Muscle layer of colon (tissue), 2 donors: ENCODE results near the gene ITGA8.
"Not testable (repeated sequence)": the region's sequence is repeated elsewhere in the genome, so short reads cannot be mapped to it uniquely, and the experiment has no call there.

Experiments used
- H3K27ac ChIP-seq: one replicate; pipeline ENCODE4 v1.7.0; 2013; ENCODE audit warnings: low read depth, mild to moderate bottlenecking, low read length, moderate library complexity
- H3K27me3 ChIP-seq, 2 donors: one replicate each; pipeline ENCODE4 v1.7.0; 2013; ENCODE audit warnings: low read length in 2 of 2, mild to moderate bottlenecking in 2 of 2; ENCODE audit not compliant: insufficient read depth in 2 of 2, control insufficient read depth in 1 of 2
- H3K36me3 ChIP-seq: one replicate; pipeline ENCODE4 v1.7.0; 2013; ENCODE audit warnings: mild to moderate bottlenecking, low read length; ENCODE audit not compliant: insufficient read depth
- H3K4me1 ChIP-seq: one replicate; pipeline ENCODE4 v1.7.0; 2013; ENCODE audit warnings: mild to moderate bottlenecking, low read length; ENCODE audit not compliant: insufficient read depth
- H3K4me3 ChIP-seq, 2 donors: one replicate each; pipeline ENCODE4 v1.7.0; 2013; ENCODE audit warnings: low read length in 2 of 2, low read depth in 1 of 2, mild to moderate bottlenecking in 1 of 2, moderate library complexity in 1 of 2
- H3K9ac ChIP-seq: one replicate; pipeline ENCODE4 v1.7.0; 2013; ENCODE audit warnings: low read length
- H3K9me3 ChIP-seq: one replicate; pipeline ENCODE4 v1.7.0; 2013; ENCODE audit warnings: mild to moderate bottlenecking, low read length
- donor health status: abdominal sarcoma.
- donor health status: Adenocarcinoma of cecum.

ITGA8 gene

DNA sequence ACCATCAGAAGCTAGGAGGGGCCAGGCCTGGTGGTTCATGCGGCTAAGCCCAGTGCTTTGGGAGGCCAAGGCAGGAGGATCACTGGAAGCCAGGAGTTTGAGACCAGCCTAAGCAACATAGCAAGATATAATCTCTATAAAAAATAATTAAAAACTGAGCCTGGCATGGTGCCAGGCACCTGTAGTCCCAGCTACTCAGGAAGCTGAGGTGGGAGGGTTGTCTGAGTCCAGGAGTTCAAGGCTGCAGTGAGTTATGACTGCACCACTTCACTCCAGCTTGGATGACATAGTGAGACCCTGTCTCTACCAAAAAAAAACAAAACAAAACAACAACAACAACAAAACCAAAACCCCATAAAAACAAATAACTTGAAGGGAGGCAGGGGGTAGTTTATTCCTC, 175.7 kb downstream of the ITGA8 start:
- no peaks in the 10 kb centered on the region for H3K36me3 ChIP-seq
- no peak overlapping the region for H3K9ac ChIP-seq
- no peaks in the 10 kb centered on the region for H3K4me1 ChIP-seq

DNA sequence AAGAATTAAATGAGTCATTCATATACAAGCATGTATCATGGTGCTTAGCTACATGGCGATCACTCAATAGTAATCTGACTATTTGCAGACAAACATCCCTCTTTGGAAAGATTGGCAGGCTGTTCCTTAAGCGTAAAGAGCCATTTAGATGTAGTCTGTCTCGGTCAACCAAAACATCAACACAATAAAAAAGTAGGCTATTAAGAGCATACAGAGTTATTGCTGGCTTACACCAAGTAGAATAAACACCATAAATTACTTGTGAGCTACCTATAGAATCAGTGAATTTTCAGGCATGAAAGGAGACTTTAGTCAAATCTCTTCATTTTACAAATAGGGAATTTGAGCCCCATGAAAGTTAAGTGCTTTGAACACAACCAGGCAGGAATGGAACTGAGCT, 176.9 kb downstream of the ITGA8 start:
- Histone ChIP-seq H3K4me3 (no peak overlapping the region), H3K36me3 (no peaks in the 10 kb centered on the region), H3K27me3 (no peaks in the 10 kb centered on the region), H3K4me1 (no peaks in the 10 kb centered on the region), H3K9me3 (no peaks in the 10 kb centered on the region), H3K9ac (no peak overlapping the region), H3K27ac (no peak overlapping the region)

More for the DNA sequence above, 175.7 kb downstream of the ITGA8 start:
- Histone ChIP-seq H3K27me3 (no peaks in the 10 kb centered on the region), H3K9me3 (no peaks in the 10 kb centered on the region), H3K27ac (no peak overlapping the region), H3K4me3 (no peak overlapping the region)

DNA sequence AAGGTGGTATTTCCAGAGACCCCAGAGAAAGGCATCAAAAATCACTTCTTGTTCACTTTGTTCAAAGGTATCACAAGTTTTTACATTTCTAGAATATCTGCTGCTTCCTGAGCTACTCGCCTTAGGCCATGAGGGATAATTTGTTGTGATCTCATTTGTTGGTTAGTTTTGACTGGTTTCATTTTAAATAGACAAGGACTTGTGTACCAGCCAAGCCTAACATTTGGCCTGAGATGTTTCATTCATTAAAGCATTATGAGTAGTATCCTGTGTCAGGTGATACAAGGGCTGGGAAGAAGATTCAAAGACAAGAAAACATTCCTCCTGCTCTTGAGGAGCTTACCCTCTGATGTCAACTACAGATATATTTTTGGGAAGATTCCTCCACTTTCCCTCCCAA, 178.3 kb downstream of the ITGA8 start:
- Histone ChIP-seq H3K27ac (no peak overlapping the region), H3K36me3 (no peaks in the 10 kb centered on the region), H3K27me3 (no peaks in the 10 kb centered on the region), H3K4me3 (no peak overlapping the region), H3K4me1 (no peaks in the 10 kb centered on the region), H3K9ac (no peak overlapping the region), H3K9me3 (no peaks in the 10 kb centered on the region)

DNA sequence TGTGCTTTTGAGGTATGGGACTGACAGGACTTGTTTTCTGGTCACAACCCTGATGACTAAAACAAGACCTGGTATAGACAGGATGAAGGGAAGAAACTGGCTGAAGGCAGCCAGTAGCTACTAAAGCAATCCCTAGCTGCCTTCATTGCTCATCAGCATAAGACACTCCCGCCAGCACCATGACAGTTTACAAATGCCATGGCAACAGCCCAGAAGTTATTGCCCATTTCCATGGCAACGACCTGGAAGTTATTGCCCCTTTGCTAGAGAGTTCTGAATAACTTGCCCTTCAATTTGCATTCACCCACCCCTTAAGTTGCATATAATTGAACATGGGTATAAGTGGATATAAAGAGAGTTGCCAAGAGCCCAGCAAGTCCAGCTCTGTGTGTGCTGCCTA, 179.0 kb downstream of the ITGA8 start:
- Histone ChIP-seq H3K4me1 (no peaks in the 10 kb centered on the region), H3K27ac (no peak overlapping the region), H3K9me3 (no peaks in the 10 kb centered on the region), H3K27me3 (no peaks in the 10 kb centered on the region), H3K4me3 (no peak overlapping the region), H3K36me3 (no peaks in the 10 kb centered on the region), H3K9ac (no peak overlapping the region)

DNA sequence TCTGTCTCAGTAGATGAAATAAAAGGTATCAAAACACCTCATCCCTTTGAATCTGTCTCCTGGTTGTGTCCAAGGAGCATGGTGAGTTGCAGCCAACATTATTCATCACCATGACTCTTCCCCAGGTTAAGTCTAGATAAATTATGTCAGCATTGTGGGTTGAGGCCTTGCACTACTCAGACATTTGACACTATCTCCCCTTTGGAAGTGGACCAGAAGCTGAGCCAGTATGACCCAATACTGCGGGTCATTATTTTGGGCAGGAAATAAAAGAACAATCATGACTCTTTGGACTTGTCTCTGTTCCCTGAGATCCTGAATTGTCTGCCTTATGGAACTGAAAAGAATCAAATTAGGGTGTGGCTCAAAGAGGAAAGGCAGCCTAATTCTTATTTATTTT, 180.5 kb downstream of the ITGA8 start:
- no peaks in the 10 kb centered on the region for H3K27me3 ChIP-seq
- H3K36me3 ChIP-seq: no peaks in the 10 kb centered on the region
- no peaks in the 10 kb centered on the region for H3K9me3 ChIP-seq
- H3K27ac ChIP-seq: no peak overlapping the region
- no peak overlapping the region for H3K4me3 ChIP-seq
- no peak overlapping the region for H3K9ac ChIP-seq
- no peaks in the 10 kb centered on the region for H3K4me1 ChIP-seq

DNA sequence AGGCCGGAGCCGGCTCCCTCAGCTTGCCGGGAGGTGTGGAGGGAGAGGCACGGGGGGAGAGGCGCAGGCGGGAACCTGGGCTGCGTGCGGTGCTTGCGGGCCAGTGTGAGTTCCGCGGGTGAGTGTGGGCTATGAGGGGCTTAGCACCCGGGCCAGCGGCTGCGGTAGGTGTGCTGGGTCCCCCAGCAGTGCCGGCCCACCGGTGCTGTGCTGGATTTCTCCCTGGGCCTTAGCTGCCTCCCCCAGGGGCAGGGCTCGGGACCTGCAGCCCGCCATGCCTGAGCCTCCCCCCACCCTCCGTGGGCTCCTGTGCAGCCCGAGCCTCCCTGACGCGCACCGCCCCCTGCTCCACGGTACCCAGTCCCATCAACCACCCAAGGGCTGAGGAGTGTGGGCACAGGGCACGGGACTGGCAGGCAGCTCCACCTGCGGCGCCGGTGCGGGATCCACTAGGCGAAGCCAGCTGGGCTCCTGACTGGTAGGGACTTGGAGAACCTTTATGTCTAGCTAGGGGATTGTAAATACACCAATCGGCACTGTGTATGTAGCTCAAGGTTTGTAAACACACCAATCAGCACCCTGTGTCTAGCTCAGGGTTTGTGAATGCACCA, 184.7 kb downstream of the ITGA8 start:
- not testable (repeated sequence) for H3K27ac ChIP-seq, H3K9ac ChIP-seq, H3K9me3 ChIP-seq, H3K4me1 ChIP-seq, H3K27me3 ChIP-seq, H3K36me3 ChIP-seq, H3K4me3 ChIP-seq

DNA sequence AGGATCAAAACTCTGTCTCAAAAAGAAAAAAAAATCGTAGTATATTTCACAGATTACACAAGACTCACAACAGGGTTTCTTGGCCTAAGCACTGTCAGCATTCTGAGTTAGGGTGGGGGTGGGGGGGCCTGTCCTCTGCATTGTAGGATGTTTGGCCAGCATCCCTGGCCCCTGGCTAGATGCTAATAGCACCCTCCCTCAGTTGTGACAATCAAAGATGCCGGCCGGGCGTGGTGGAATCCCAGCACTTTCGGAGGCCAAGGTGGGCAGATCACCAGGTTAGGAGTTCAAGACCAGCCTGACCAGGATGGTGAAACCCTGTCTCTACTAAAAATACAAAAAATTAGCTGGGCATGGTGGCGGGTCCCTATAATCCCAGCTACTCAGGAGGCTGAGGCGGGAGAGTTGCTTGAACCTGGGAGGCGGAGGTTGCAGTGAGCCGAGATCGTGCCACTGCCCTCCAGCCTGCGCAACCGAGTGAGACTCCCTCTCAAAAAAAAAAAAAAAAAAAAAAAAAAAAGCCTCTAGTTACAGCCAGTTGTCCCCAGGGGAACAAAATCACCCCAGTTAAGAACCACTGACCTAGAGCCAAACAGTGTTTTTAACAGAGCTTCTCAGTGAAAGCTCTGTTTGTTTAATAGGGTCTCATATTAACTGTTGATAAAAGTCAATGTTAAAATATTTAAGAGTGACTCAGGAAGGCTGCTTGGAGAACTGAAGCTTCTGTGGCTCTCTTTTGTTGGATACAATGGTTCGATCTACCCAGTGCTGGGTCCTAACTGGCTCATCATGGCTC, 187.6 kb downstream of the ITGA8 start:
- Histone ChIP-seq H3K9ac (no peak overlapping the region), H3K36me3 (no peaks in the 10 kb centered on the region), H3K27ac (no peak overlapping the region), H3K27me3 (no peaks in the 10 kb centered on the region), H3K9me3 (no peaks in the 10 kb centered on the region), H3K4me1 (no peaks in the 10 kb centered on the region), H3K4me3 (no peak overlapping the region)

DNA sequence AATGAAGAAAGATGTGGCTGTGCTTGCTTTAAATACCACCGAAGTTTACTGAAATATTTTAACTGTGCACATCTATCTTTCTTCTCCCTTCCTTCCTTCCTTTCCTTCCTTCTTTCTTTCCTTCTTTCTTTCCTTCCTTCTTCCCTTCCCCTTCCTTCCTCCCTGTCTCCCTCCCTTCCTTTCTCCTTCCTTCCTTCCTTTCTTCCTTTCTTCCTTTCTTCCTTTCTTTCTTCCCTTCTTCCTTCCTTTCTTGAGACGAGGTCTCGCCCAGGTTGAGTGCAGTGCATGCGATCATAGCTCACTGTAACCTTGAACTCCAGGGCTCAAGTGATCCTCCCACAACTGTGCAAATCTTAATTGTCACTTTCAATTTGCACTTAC, 190.9 kb downstream of the ITGA8 start:
- no peaks in the 10 kb centered on the region for H3K27me3 ChIP-seq
- no peaks in the 10 kb centered on the region for H3K4me1 ChIP-seq
- no peak overlapping the region for H3K9ac ChIP-seq

DNA sequence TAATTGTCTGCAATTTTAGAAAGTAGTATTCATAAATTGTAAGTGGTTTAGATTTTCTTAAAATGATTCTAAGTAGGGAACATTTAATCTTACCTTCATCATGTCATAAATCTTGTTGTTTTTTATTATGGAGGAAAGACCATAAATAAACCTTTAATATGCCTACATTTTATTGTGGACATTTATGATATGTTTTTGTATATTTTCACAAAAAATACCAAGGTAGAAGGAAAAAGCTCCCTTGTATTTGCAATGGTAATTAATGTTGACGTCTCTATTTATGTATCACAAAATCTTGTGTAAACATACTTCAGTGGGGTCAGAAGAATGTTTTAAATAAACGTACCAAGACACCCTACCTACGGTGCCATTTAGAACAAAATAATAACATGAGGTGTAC, 193.0 kb downstream of the ITGA8 start:
- Histone ChIP-seq H3K9ac (no peak overlapping the region), H3K9me3 (no peaks in the 10 kb centered on the region), H3K4me3 (no peak overlapping the region), H3K4me1 (no peaks in the 10 kb centered on the region), H3K36me3 (no peaks in the 10 kb centered on the region), H3K27ac (no peak overlapping the region), H3K27me3 (no peaks in the 10 kb centered on the region)

More for the DNA sequence above, 190.9 kb downstream of the ITGA8 start:
- Histone ChIP-seq H3K36me3 (no peaks in the 10 kb centered on the region), H3K9me3 (no peaks in the 10 kb centered on the region), H3K4me3 (no peak overlapping the region), H3K27ac (no peak overlapping the region)

DNA sequence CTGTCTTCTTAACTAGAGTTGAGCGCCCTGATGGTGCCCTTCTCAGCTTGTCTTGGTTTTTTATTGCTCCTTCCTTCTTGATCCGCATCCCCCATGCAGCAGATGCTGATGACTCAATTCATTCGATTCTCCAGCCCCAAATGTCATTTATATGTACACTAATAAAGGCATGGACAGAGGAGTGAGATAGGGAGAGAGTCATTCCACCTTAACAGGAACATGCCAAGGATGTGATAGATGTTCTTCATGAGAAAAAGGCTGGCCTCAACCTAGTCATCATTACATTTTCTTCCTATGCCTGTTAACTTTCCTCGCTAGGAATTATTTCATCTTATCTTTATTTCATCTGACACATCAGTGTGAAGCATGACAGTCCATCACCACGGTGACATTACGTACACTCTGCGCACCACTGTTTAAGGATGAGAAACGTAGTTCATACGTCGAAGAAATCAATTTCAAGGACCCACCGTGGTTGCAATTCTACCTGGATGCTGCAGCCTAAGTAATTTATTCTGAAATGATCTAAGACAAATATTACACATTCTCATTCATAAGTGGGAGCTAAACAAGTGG, 198.3 kb downstream of the ITGA8 start:
- Histone ChIP-seq H3K4me1 (no peaks in the 10 kb centered on the region), H3K4me3 (no peak overlapping the region), H3K9me3 (no peaks in the 10 kb centered on the region), H3K27ac (no peak overlapping the region), H3K36me3 (no peaks in the 10 kb centered on the region), H3K9ac (no peak overlapping the region), H3K27me3 (no peaks in the 10 kb centered on the region)

DNA sequence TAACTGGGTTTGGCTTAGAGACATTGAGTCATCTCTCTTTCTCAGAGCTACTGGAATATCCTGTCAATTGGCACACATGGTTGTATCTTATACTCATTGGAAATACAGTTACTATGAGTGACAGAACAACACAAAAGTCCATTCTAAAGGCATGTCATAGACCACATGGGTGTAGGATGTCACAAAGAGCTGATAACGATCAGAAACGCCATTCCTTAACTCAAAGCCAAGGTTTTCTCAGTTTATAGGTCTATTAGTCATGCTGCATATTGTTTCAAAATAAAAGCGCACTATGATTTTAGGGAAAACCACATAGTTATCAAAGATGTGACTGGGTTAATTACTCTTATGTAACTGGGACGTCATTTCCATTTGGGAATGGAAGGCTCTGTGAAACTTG, 201.5 kb downstream of the ITGA8 start:
- Histone ChIP-seq H3K9me3 (no peaks in the 10 kb centered on the region), H3K9ac (no peak overlapping the region), H3K4me1 (no peaks in the 10 kb centered on the region), H3K4me3 (no peak overlapping the region), H3K36me3 (no peaks in the 10 kb centered on the region), H3K27me3 (no peaks in the 10 kb centered on the region), H3K27ac (no peak overlapping the region)
